HEK293 (cell line): ENCODE data around the gene HERC3.

Experiments
- CTCF ChIA-PET: fragments of 350-600 bp; formaldehyde crosslinking; extraction: SDS; loops from one replicate; lab custom pipeline; 2021; ENCODE audit warnings: antibody characterized with exemption; lab: Yijun Ruan, JAX
- POLR2A ChIA-PET: fragments of 300-600 bp; formaldehyde crosslinking; extraction: SDS; loops from one replicate; lab custom pipeline; 2020; ENCODE audit warnings: antibody characterized with exemption, inconsistent platforms; lab: Yijun Ruan, JAX
- H3K27ac ChIP-seq: fragments of 200-500 bp; sonication (Bioruptor generic); 2 replicates; pipeline ENCODE4 v1.5.1; 2014; ENCODE audit warnings: low read depth, low read length, control low read depth, inconsistent platforms; ENCODE audit errors: extremely low read depth
- H3K36me3 ChIP-seq, 2 experiments: fragments of 200-500 bp in 1 of 2; sonication (Bioruptor generic) in 1 of 2; 1 replicate in 1 of 2; 2 replicates in 1 of 2; pipeline ENCODE4 v1.5.1; 2014 to 2017; ENCODE audit warnings: inconsistent platforms in 2 of 2, low read length in 2 of 2; ENCODE audit not compliant: control insufficient read depth in 2 of 2, insufficient read depth in 1 of 2
- H3K4me1 ChIP-seq: fragments of 200-500 bp; sonication (Bioruptor generic); 2 replicates; pipeline ENCODE4 v1.5.1; 2014; ENCODE audit warnings: mild to moderate bottlenecking, low read length, inconsistent platforms; ENCODE audit not compliant: control insufficient read depth, insufficient read depth
- H3K4me3 ChIP-seq: 2 replicates; pipeline ENCODE4 v1.5.1; 2011; ENCODE audit warnings: low read depth, mild to moderate bottlenecking, control low read depth, low read length, moderate library complexity
- H3K9me3 ChIP-seq: fragments of 200-500 bp; sonication (Bioruptor generic); 2 replicates; pipeline ENCODE4 v1.5.1; 2014; ENCODE audit warnings: low read depth, low read length, inconsistent platforms; ENCODE audit not compliant: control insufficient read depth, insufficient read depth
- BCL11A ChIP-seq: fragments of 450-650 bp; formaldehyde crosslinking; IDR thresholded peaks from 2 replicates; pipeline ENCODE4 v1.5.1; 2016; ENCODE audit warnings: low read depth, missing biosample characterization, missing genetic modification characterization
- BCL11B ChIP-seq: fragments of 450-650 bp; formaldehyde crosslinking; IDR thresholded peaks from 2 replicates; pipeline ENCODE4 v1.5.1; 2016; ENCODE audit warnings: low read depth, missing biosample characterization, missing genetic modification characterization
- MEIS1 ChIP-seq: sonication (generic); formaldehyde crosslinking; IDR thresholded peaks from 2 replicates; pipeline ENCODE4 v1.8.1; 2022; ENCODE audit warnings: missing genetic modification reagents, mild to moderate bottlenecking, borderline replicate concordance
- MYNN ChIP-seq: fragments of 450-650 bp; formaldehyde crosslinking; IDR thresholded peaks from 2 replicates; pipeline ENCODE4 v1.5.1; 2016; ENCODE audit warnings: missing biosample characterization, missing genetic modification characterization, borderline replicate concordance
- MZF1 ChIP-seq: fragments of 450-650 bp; formaldehyde crosslinking; IDR thresholded peaks from 2 replicates; pipeline ENCODE4 v1.5.1; 2017; ENCODE audit warnings: missing biosample characterization, missing genetic modification characterization, borderline replicate concordance
- SP2 ChIP-seq: fragments of 450-650 bp; formaldehyde crosslinking; IDR thresholded peaks from 2 replicates; pipeline ENCODE4 v1.5.1; 2016; ENCODE audit warnings: missing biosample characterization, missing genetic modification characterization
- YY1 ChIP-seq: fragments of 450-650 bp; formaldehyde crosslinking; IDR thresholded peaks from 2 replicates; pipeline ENCODE4 v1.5.1; 2018; ENCODE audit warnings: missing biosample characterization, missing genetic modification characterization
- ZBTB10 ChIP-seq: fragments of 450-650 bp; formaldehyde crosslinking; IDR thresholded peaks from 2 replicates; pipeline ENCODE4 v1.5.1; 2016; ENCODE audit warnings: missing biosample characterization, missing genetic modification characterization
- ZBTB11 ChIP-seq: fragments of 450-650 bp; formaldehyde crosslinking; conservative IDR thresholded peaks from 2 replicates; pipeline ENCODE4 v1.5.1; 2016; ENCODE audit warnings: low read depth, missing biosample characterization, missing genetic modification characterization
- ZFHX2 ChIP-seq: fragments of 450-650 bp; formaldehyde crosslinking; conservative IDR thresholded peaks from 2 replicates; pipeline ENCODE4 v1.5.1; 2016; ENCODE audit warnings: missing biosample characterization, missing genetic modification characterization
- ZNF132 ChIP-seq: fragments of 450-650 bp; formaldehyde crosslinking; IDR thresholded peaks from 2 replicates; pipeline ENCODE4 v1.5.1; 2017; ENCODE audit warnings: missing biosample characterization, missing genetic modification characterization, borderline replicate concordance
- ZNF133 ChIP-seq: fragments of 450-650 bp; formaldehyde crosslinking; IDR thresholded peaks from 2 replicates; pipeline ENCODE4 v1.5.1; 2016; ENCODE audit warnings: missing biosample characterization, missing genetic modification characterization
- ZNF155 ChIP-seq: fragments of 450-650 bp; formaldehyde crosslinking; IDR thresholded peaks from 2 replicates; pipeline ENCODE4 v1.5.1; 2016; ENCODE audit warnings: missing biosample characterization, missing genetic modification characterization
- ZNF174 ChIP-seq: fragments of 450-650 bp; formaldehyde crosslinking; IDR thresholded peaks from 2 replicates; pipeline ENCODE4 v1.5.0; 2017; ENCODE audit warnings: missing biosample characterization, mild to moderate bottlenecking, missing genetic modification characterization
- ZNF214 ChIP-seq: fragments of 450-650 bp; formaldehyde crosslinking; IDR thresholded peaks from 2 replicates; pipeline ENCODE4 v1.5.1; 2017; ENCODE audit warnings: missing biosample characterization, mild to moderate bottlenecking, missing genetic modification characterization, borderline replicate concordance
- ZNF302 ChIP-seq: fragments of 450-650 bp; formaldehyde crosslinking; IDR thresholded peaks from 2 replicates; pipeline ENCODE4 v1.5.1; 2016; ENCODE audit warnings: missing biosample characterization, missing genetic modification characterization, low read depth
- ZNF354C ChIP-seq: fragments of 450-650 bp; formaldehyde crosslinking; IDR thresholded peaks from 2 replicates; pipeline ENCODE4 v1.5.1; 2016; ENCODE audit warnings: missing biosample characterization, missing genetic modification characterization, low read depth, borderline replicate concordance
- ZNF426 ChIP-seq: fragments of 450-650 bp; formaldehyde crosslinking; IDR thresholded peaks from 2 replicates; pipeline ENCODE4 v1.5.1; 2017; ENCODE audit warnings: missing biosample characterization, missing genetic modification characterization, mild to moderate bottlenecking, inconsistent platforms, moderate library complexity
- ZNF488 ChIP-seq: fragments of 450-650 bp; formaldehyde crosslinking; IDR thresholded peaks from 2 replicates; pipeline ENCODE4 v1.5.1; 2016; ENCODE audit warnings: missing biosample characterization, missing genetic modification characterization
- ZNF529 ChIP-seq: fragments of 450-650 bp; formaldehyde crosslinking; IDR thresholded peaks from 2 replicates; pipeline ENCODE4 v1.5.1; 2017; ENCODE audit warnings: missing genetic modification characterization, missing biosample characterization; ENCODE audit not compliant: insufficient replicate concordance
- ZNF777 ChIP-seq: fragments of 450-650 bp; formaldehyde crosslinking; IDR thresholded peaks from 2 replicates; pipeline ENCODE4 v1.5.1; 2017; ENCODE audit warnings: missing biosample characterization, missing genetic modification characterization, borderline replicate concordance

The HERC3 gene

GRCh38 chr4:88745581-88746163, 153.4 kb downstream of the HERC3 start (continued):
- TF ChIP-seq MZF1 (tag by site-specific recombination) = no peak
- TF ChIP-seq, all 188 proteins: peak for 0

GRCh38 chr4:88746206-88746605, 153.9 kb downstream of the HERC3 start:
- ChIA-PET CTCF (no interaction called here), POLR2A (no interaction called here)
- H3K9me3 ChIP-seq = no peaks in the 10 kb centered on the region
- H3K27ac ChIP-seq = no peak overlapping the region
- TF ChIP-seq ZNF132 (tag by site-specific recombination) (no peak), ZNF214 (tag by site-specific recombination) (no peak), MYNN (tag by site-specific recombination) (no peak), ZNF777 (tag by site-specific recombination) (no peak), ZFHX2 (tag by site-specific recombination) (no peak), ZNF155 (tag by site-specific recombination) (no peak), ZNF174 (tag by site-specific recombination) (no peak), ZNF302 (no peak), ZBTB10 (no peak), ZNF488 (no peak), ZNF133 (tag by site-specific recombination) (no peak), ZNF354C (tag by site-specific recombination) (no peak), BCL11A (tag by site-specific recombination) (no peak), MEIS1 (CRISPR knock-in tag) (no peak), ZBTB11 (tag by site-specific recombination) (no peak), YY1 (no peak), BCL11B (tag by site-specific recombination) (no peak), ZNF426 (tag by site-specific recombination) (no peak), SP2 (tag by site-specific recombination) (no peak), ZNF529 (tag by site-specific recombination) (no peak)
- H3K4me1 ChIP-seq = no peaks in the 10 kb centered on the region
- H3K36me3 ChIP-seq = peaks cover 0 to 54% of the 10 kb centered on the region in 2 experiments; a peak in 1 of 3 replicates
- no peak overlapping the region for H3K4me3 ChIP-seq
